ENCODE data around the gene LIM2. TPM values are rescaled to one million over a fixed set of nuclear protein-coding genes. Genes with fewer than 3 reads are reported as not detected.

LIM2 gene
- total and polyA plus RNA-seq, 2 of the 4 experiments (the other 2 are of a cell fraction) = not detected

- Histone ChIP-seq H3K14ac (replicated peaks; ENCODE audit: low read depth, low read length) (no peak overlapping the region), H3K9me1 (ENCODE audit: insufficient read depth, low read length) (no peaks in the 10 kb centered on the region), H2BK20ac (ENCODE audit: low read depth, low read length) (no peak overlapping the region), H3K9ac (ENCODE audit: low read depth, low read length) (no peak overlapping the region), H2BK120ac (ENCODE audit: low read depth, low read length) (no peak overlapping the region), H4K20me1 (ENCODE audit: insufficient read depth, low read length) (no peaks in the 10 kb centered on the region), H3K23ac (ENCODE audit: low read depth, low read length) (no peak overlapping the region), H2AK5ac (ENCODE audit: low read depth, low read length) (no peak overlapping the region), H3K18ac (ENCODE audit: low read depth, low read length) (no peak overlapping the region), H3K56ac (ENCODE audit: extremely low read depth, insufficient read depth, low read length) (no peak overlapping the region), H3K27ac (ENCODE audit: insufficient read depth, low read length) (no peak overlapping the region), H3K4me1 (ENCODE audit: control insufficient read depth, insufficient read depth, low read length) (no peaks in the 10 kb centered on the region), H4K91ac (ENCODE audit: insufficient read depth, low read depth, low read length) (no peak overlapping the region), H3K4ac (ENCODE audit: low read depth, low read length) (no peak overlapping the region), H2AFZ (replicated peaks; ENCODE audit: low read length, poor library complexity) (no peak overlapping the region), H2BK15ac (ENCODE audit: low read depth, low read length) (no peak overlapping the region), H4K5ac (ENCODE audit: low read depth, low read length) (no peak overlapping the region), H3K27me3 (ENCODE audit: control insufficient read depth, insufficient read depth, low read length) (no peaks in the 10 kb centered on the region), H3K4me2 (ENCODE audit: low read depth, low read length) (no peak overlapping the region), H3K9me3 (ENCODE audit: control insufficient read depth, insufficient read depth, low read length) (no peaks in the 10 kb centered on the region), H3K4me3 (ENCODE audit: insufficient read depth, low read depth, low read length) (no peak overlapping the region), H4K8ac (ENCODE audit: low read depth in 2 of 2, low read length in 2 of 2) (no peak overlapping the region), H2BK5ac (ENCODE audit: low read depth, low read length, poor library complexity, severe bottlenecking) (no peak overlapping the region), H3K36me3 (ENCODE audit: control insufficient read depth, insufficient read depth, low read length) (no peaks in the 10 kb centered on the region), H2AK9ac (replicated peaks; ENCODE audit: low read depth, low read length, poor library complexity) (no peak overlapping the region), H3K79me1 (ENCODE audit: low read depth in 1 of 2, low read length in 2 of 2) (no peaks in the 10 kb centered on the region)
- dilution Hi-C loops (cut with HindIII; ENCODE audit: low sequenced_read_pairs, unreplicated experiment) = no loop called here
- POLR2A ChIA-PET (ENCODE audit: unreplicated experiment) = no interaction called here
- intact Hi-C loops (cut with micrococcal nuclease) = no loop called here
- TF ChIP-seq BHLHE40 (IDR thresholded peaks at IDR 0.05; ENCODE audit: low read depth, low read length) (no peak), NFE2L2 (IDR thresholded peaks at IDR 0.05; ENCODE audit: low read depth, low read length) (no peak), RFX5 (IDR thresholded peaks at IDR 0.05; ENCODE audit: low read depth, low read length) (no peak), CHD1 (IDR thresholded peaks at IDR 0.05; ENCODE audit: low read depth, low read length) (no peak), SMC3 (IDR thresholded peaks at IDR 0.05; ENCODE audit: low read depth, low read length) (no peak), MXI1 (IDR thresholded peaks at IDR 0.05; ENCODE audit: borderline replicate concordance, low read depth, low read length) (no peak), FOS (IDR thresholded peaks at IDR 0.05; ENCODE audit: low read depth, low read length) (no peak)
- DNase-seq (no peak), ATAC-seq (ENCODE audit: low read depth) (no peak)
- in situ Hi-C loops (cut with MboI; ENCODE audit: low sequenced_read_pairs) = no loop called here
- 35% methylated on average over 2 of the region's 12 CpGs; no CpG with 5 or more reads in 1 of the 2 experiments for WGBS, 2 experiments (ENCODE audit: extremely low coverage in 2 of 2, insufficient read length in 1 of 2)
- CTCF ChIA-PET = no interaction called here
- no TSS peak for BruUV-seq (replicated peaks)
These were observed 27.4 kb upstream of the LIM2 start for GRCh38 chr19:51415187-51415586.

Data from IMR-90 (cell line).